GM21737 (cell line): ENCODE data around the gene MB21D2.

Experiments used
- ATAC-seq: cut with Tn5 transposase; IDR thresholded peaks from one replicate; pipeline ENCODE4 v1.9.1; 2021; ENCODE audit warnings: mild to moderate bottlenecking, moderate library complexity; ENCODE audit not compliant: unreplicated experiment

The MB21D2 gene

DNA sequence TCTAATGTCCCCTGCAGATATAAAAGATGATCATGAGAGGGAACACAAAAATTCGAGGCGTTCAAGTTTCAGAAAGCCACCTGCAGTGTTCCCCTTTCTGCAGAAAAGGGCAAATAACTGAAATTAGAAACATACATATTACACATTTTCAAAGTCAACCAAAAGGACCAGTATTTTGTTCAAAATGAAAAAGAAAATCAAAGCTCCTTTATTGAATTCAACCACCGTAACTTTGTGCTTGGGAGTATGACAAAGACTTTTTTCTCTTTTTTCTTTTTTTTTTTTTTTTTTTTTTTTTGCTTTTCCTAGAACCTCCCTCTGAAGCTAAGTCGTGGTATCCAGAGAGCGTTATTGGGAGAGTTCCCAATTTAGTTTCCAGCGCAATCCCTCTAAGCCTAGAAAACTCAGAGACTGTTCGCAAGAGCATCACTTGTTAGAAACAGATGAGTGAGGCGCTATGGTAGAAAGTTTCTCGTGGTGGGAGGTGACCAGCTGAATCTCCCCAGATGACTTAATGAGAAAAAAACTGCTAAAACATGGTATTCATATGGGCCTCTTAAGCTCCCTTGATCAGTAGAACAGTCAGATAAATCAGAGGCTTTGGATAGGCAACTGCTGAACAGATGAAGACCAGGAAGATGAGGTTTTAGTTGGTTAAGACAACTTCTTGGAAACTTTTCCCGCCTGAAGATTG lies 77.4 kb downstream of the MB21D2 start:
- no peak for ATAC-seq

DNA sequence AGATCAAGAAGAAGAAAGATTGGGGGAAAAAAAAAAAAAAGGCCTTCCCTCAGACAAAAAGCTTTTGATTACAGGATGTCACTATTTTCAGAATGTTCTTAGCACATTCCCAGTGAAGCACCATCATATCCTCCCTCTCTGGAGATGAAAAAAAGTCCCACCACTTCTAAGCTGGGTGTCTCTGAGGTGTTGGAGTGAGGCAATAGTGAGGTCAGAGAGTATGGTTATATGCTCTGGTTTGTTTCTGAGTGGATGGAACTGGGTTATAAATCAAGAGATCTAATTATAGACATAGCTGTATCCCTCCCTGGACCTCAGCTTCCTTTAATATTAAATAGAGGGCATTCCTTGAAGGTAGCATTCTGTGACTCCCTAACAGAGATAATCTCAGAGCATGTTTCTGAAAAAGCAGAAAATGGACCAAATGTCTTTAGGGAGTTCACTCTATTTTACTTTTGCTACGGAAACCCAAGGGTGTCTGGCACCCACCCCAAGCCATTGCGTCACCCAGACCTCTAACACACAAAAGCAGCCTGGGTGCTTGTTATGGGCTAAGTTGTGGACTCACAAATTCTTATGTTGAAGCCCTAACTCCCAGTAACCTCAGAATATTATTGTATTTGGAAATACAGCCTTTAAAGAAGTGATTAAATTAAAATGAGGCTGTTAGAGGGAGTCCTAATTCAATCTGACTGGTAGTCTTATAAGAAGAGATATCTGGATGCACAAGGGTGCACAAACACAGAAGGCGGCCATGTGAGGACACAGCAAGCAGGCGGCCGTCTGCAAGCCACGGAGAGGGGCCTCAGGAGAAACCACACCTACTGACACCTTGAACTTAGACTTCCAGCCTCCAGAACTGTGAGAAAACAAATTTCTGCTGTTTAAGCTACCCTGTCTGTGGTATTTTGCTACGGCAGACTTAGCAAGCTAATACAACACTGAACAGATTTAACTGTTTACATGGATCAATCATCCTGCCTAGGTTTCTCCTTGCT lies 81.5 kb downstream of the MB21D2 start:
- no peak for ATAC-seq

DNA sequence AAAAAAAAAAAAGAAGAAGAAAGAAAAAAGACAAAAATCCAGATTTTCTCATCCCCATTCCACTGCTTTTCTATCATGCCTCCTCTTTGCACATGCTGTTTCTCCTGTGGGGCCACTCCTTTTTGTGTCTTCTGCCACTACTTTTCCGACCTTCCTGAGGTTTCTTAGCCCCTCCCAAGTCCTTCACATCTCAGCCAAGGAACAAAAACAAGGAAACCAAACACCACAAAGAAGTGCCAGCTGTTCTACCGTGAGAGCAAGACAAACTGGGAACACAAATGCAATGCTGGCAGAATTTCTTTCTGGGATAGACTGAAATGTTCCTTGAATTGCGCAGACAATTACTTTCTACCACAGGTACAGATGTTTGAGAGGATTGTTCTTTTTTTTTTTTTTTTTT lies 83.2 kb downstream of the MB21D2 start:
- no peak for ATAC-seq

DNA sequence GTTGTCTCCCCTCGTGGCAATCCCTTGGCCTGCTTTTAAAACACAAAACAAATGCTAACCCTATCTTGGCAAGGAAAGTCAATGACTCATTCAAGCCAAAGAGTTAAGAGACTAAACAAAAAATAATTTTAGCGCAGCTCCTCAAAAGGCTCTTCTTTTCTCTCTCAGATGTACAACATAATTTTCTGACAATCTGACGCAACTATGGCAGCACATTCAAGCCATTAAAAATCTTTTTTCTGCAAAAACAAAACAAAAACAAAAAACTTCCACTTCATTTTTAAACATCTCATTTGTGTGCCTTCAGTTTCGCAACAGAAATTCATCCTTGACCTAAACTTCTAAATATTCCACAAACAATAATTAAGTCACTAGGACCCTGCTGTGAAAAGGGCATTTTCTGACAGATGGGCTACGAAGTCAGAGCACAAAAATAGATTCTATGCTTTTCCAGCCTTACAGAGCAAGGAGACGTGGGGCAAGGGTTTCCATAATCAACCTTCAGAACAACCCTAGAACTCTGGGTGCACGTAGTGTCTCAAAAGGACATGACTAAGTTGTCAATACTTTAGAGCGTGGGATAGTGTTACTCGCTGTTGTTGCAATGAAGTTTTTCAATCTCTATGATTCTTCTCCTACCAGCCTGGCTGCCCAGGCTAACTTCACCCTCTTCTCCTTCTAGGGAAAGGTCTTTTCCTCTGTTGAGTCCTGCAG lies 84.3 kb downstream of the MB21D2 start:
- no peak for ATAC-seq

DNA sequence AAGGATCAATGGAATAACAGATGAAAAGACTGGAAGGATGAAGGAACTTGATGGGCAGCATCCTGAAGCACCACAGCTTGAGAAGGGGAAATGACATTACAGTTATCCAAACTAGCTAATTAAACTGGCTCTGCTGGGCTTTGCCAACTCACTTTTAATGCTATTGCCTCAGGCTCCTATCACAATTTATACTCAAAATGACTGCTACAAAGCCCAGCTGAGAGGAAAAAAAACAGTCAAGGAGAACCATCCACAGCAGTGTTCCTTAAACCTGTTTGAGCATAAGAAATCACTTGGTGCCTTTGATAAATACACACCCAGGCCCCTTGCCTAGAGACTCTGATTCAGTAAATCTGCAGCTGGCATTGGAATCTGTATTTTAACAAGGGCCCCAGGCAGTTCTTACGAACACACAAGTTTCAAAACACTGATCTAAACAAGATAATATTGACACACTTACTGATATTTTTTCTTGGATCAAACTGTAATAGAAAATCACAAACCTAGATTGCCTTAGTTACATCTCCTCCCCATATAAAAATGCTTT lies 85.8 kb downstream of the MB21D2 start:
- ATAC-seq, result no peak

DNA sequence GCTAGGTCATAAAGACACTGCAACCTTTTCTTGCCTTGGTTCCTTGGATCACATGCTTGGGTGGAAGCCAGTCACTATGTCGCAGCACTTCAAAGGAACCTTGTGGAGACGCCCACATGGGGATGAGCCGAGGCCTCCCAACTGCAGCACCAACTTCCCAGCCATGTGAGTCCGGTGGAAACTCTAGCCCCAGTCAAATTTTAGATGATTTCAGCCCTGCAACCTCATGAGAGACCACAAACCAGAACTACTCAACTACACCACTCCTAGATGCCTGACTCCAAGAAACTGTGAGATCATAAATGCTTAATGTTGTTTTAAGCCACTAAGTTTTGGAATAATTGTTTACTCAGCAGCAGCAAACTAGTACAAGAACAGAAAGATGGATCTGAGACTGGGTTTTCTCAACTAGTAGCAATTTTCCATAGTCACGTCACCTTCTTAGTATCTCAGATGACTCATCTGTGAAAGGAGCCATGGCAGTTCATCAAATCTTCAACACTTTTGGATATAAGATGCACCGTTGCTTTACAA lies 86.5 kb downstream of the MB21D2 start:
- ATAC-seq, result no peak

DNA sequence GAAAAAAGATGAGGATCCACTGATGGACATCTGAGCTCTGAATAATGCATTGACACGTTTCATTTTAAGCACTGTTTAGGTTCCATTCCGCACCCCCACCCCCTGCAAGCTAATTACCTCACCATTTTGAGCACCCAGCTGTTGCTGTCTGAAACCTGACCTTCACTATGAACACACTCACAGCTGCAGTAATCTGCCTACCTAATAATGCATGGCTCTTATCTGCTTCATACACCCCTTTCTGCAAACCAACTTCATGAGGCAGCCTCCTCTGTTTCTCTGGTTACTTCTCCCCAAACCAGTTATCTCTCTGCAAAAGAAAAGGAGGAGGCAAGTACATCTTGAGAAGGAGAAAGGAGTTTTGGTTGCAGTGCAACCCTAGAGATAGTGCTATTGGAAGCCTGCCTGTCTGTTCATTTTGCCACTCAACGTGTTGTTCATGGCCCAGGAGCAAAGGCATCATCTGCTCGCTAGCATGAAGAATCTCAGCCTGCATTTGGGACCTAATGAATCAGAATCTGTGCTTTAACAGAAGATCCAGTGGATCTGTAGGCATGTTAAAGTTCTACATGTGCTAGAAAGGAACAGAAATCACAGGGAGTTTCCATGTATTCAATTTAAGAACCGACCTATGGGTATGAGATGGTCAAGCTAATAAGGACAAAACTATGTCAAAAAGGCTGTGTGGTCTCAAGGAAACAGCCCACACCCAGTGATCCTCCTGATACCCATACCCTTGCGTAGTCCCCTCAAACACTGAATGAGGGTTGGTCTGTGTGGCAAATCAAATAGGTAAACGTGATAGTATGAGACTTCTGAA lies 87.2 kb downstream of the MB21D2 start:
- ATAC-seq, result no peak

DNA sequence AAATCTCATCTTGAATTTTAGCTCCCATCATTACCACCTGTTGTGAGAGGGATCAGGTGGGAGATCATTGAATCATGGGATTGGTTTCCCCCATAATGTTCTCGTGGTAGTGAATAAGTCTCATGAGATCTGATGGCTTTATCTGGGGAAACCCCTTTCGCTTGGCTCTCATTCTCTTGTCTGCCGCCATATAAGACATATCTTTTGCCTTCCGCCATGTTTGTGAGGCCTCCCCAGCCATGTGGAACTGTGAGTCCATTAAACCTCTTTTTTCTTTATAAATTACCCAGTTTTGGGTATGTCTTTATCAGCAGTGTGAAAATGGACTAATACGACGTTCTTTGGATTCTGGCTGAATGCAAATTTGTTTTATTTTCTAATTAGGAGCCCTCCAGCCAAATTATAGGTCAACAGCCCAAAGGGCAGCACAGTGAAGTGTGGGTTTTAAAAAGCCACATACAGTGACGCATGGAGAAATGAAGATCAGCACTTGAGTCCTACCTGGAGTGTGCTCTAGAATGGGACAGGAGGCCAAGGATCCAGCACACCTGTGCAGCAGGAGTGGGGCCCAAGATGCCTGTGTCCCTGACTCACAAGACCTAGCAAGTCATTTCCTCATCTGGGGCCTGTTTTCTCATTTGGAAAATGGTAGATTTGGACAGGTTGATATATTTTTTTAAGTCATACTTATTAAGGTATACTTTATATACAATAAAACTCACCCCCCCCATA lies 89.6 kb downstream of the MB21D2 start:
- no peak for ATAC-seq

DNA sequence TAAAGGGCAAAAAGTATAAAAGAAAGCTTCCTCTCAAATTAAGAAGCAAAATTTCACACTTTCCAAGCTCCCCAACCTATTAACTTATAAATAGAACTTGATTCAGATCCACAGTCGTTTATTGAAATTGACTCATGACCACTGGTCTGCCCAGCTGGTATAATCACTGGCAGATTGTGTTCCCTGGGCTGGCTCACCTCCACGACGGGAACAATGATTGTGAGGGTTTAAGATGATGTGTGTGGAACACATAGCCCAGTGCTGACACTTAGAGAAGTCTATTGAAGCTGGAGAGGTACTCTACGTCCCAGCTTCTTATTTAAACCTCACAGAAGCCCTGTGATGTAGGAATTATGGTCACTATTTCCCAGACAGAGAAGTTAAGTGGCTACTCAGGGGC lies 90.4 kb downstream of the MB21D2 start:
- ATAC-seq, result no peak

DNA sequence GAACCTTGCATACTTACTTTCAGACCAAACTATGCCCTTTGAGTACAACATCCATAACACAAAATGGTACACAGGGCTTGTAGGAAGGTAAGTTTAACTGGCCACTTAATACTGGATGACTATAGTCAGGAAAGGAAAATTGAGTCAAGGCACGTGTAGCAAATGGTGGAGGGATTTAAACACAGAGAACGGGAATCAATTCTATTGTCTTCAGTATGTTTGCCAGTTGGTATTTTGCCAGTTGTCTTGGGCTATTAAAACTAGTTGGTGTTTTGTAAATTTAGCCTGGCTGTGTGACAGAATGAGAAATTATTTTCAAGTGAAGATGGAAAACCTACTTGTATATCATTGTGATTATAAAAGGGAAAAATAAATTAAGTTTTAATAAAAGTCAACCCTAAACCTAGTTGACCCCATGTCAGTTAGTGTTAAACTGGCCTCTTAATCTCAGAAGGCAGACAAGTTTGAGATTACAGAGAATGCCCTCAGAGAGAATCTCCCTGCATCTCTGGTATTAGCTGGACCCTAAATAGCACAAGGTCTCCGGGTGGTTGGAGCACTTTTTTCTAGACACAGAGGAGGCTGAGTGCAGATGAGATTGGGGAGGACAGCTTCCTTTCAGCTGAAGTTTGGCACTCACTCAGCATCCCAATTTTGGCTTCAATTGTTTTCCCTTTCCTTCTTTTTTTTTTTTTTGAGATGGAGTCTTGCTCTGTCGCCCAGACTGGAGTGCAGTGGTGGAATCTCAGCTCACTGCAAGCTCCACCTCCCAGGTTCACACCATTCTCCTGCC lies 91.2 kb downstream of the MB21D2 start:
- ATAC-seq, result no peak

DNA sequence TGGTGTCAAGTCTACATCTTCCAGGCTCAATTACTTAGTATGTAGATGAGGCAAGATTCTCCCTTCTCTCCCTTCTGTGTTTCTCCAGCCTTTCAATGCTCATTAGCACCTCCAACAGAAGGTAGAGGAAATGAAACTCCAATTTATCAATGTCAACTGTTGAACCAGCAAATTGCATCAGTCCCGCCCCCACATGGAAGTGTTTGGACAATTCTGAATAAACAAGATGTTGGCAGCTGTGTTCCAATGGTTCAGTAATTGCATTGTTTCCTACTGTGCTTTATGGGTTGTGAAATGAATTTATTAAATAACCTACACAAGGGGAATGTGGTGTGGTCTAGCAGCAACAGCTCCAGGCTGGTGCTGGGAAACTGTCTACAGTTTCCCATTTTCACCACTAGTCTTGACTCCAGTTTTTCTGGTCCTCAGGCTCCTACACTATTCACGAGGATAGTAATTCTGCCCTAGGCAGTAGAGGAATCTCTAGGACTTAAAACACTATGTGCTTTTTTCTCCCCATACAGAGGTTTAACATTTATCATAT lies 91.9 kb downstream of the MB21D2 start:
- no peak for ATAC-seq

DNA sequence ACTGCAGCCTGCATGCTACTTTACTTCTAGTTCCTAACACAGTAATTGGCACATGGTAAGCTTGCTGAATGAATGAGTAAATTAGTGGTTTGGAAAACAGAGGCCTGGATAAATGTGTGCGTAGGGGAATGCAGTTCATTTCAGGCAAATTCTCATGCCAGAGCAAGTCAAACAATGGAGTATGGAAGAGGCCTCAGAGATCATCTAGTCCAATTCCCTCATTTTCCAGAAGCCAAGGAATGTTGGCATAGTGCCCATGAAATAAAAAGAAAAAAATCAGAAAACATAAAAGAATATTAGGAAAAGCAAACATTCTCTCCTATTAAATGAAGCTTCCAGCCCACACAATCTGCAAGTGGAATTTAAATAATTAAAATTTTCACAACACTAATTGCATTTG lies 92.4 kb downstream of the MB21D2 start:
- ATAC-seq, result no peak

DNA sequence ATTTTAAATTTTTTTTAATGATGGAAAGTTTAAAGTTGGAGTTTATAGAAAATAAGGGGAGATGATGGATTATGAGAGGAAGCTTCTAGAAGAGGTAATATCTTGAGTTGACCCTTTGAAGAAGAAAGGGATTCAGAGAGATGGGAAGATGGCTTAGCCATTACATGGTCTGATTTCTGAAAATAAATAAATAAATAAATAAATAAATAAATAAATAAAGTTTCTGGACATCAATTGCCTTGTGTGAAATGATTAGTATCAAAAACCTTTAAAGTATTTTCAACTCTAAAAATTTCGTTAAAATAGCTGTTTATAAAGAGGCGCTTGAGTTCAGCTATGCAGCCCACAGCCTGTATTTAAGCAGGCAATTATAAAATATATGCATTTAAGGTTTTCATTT lies 93.3 kb downstream of the MB21D2 start:
- ATAC-seq, result no peak

DNA sequence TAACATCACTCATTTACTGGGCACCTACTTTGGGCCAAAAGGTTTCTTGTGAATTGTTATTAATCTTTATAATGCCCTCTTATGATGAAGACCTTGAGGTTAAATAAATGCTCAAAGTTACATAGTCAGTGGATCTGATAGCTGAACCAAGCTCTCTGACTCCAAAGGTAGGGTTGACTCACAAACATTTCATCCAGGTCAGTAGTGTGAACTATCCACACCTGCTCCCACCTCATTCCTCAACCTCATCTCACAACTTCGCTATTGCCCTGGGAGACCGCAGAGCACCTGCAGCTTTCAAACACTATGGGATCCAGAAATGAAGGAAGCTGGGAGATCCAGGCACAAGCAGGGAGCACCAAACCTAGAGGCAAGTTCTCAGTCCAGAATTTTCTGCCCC lies 96.5 kb downstream of the MB21D2 start:
- ATAC-seq, result no peak

DNA sequence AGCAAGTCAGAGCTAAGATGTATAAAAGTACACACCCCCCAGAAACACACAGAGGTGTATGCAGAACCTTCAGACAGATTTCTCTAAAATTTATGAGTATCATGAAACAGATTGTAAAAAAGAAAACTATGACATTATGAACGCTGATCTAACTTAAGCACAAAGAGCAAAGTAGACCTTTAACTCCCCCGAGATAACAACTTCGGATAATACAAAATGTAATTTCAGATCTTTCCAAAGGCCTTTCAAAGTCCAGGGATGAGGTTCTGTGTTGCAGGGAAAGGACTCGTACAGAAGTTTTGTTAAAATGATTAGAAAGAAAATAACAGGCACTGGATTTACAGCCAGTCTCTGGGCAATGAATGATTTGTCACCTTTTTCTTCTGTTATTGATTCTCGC lies 97.5 kb downstream of the MB21D2 start:
- no peak for ATAC-seq

DNA sequence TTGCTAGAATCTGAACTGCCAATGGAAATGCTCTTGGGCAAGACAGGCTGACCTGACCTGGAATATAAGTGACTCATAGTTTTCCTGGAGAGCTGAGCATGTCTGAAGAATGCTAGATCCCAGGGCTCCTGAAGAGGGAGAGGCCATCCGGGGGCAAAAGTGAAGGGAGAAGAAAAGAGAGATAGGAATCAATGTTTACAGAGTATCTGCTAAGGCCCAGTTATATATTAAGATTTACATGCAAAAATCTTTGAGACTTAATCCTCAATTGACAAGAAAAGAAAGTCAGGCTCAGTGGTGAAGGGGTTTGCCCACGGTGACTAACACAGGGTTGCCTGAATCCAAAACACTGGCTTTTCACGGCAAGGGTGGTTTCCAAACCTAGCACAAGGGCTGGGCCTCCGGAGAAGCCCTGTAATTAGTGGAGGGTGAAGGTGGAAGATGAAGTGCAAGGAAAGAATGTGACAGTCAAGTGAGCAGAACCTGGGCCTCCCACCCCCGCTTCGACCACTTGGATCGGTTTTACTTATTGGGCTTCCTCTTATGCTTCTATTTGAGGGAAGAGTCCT lies 98.6 kb downstream of the MB21D2 start:
- ATAC-seq, result no peak

DNA sequence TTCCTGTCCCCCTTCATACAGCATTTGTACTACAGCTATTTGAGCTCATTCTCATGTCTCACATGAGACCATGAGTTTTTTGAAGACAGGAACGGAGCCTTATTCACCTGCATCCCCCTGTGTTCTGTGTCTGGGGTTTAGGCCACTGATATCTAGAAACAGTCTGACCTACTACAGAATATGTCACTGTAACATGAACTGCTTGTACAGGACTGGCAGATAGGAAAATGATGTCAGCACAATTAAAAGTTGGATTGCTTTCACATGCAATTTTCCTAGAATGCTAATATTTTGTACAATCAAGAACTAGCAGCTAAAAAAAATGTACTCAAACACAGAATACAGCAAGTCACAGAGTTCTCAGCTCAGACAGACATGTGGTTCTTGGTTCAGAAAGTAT lies 99.5 kb downstream of the MB21D2 start:
- no peak for ATAC-seq

DNA sequence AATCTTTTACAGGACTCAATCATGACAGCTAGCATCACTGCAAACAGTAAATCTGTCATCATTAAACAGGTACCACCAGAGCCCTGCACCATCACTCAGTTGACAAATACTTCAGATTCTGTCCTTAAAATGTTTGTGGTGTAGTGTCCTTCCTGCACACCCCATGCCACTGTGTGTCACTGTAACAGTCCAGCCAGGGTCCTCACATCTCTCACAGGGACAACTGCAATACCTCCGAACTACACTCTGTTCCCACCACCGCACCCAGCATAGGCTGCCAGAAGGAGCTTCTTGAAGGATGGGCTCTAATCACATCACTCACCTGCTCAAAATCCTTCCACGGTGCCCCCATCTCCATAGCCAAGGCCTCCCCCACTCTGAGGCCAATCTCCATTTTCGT lies 100.2 kb downstream of the MB21D2 start:
- no peak for ATAC-seq
